ENCODE data around the gene PABPN1L. TPM values are rescaled to one million over a fixed set of nuclear protein-coding genes. Genes with fewer than 3 reads are reported as not detected.

The PABPN1L gene, protein sequence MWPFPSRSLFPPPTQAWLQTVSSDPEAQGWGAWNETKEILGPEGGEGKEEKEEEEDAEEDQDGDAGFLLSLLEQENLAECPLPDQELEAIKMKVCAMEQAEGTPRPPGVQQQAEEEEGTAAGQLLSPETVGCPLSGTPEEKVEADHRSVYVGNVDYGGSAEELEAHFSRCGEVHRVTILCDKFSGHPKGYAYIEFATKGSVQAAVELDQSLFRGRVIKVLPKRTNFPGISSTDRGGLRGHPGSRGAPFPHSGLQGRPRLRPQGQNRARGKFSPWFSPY
- total RNA-seq: not detected in 2 replicates

DNA sequence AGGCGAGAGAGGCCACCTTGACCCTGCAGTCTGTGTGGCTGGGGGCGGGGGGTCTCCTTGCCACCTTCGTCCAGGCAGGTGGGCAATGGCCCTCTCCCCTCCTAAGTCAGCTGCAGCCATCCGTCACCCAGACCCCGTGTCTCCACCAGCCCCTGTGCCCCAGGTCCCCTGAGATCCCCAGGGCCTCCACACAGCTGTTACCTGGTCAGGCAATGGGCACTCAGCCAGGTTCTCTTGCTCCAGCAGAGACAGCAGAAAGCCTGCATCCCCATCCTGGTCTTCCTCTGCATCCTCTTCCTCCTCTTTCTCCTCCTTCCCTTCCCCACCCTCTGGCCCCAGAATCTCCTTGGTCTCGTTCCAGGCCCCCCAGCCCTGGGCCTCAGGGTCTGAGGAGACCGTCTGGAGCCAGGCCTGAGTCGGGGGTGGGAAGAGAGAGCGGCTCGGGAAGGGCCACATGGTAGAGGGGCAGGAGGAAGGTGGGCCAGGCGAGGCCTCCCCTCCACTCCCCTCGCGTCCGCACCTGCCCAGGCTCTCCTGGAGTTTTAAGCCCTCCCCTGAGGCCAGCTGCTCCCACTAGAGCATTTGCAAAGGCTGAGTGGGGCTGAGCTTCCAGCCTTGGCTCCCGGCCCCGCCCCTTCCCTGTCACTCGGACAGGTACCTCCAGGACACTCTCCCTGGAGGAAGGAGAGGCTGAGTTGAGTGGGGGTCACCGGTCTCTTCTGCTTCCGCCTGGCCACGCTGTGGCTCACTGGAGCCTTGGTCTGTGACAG lies at the start of gene PABPN1L:
TSS of gene PABPN1L (minus strand) at position 510 of the 770 bp plus-strand sequence. CDS start at position 456, 54 bp downstream.

DNA sequence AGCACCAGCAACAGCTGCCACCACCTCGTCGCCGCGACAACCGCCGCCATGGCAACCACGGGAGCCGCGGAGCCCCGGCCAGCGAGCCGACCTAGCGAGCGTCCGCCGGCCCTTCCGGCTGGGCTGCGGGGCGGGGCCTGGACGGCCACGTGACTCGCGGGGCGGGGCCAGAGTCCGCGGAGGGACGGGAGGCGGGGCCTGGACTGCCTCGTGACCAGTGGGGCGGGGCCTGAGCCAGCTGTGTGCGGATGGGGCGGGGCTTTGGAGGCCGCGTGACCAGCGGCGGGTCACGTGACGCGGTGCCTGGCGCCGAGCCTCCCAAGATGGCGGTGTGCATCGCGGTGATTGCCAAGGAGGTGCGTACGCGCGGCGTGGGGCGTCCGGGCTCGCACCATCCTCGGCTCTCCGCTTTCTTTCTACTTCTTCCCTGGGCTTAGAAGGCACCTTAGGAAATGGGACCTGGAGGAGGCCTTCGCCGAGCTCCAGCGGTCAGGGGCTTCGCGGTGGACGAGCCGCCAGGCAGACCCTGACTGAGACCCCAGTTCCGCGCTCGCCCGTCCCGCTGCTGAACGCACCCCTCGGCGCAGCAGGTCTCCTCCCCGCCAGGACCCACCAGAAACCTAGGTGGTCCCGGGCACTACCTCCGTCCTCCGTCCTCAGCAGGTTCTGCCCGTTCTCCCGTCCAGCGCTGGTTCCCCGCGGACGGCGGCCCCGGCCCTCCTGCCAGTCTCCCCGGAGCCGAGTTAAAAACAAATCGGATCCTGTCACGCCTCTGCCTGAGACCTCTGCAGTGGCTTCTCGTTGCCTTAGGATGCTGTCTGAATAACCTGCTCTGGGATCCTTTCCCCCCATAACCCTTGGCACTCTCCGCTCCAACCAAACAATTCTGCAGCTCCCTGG lies 9.4 kb downstream of the PABPN1L start, which contains the start of the genes GALNS and TRAPPC2L:
TSS of gene GALNS (minus strand) at position 120 of the 900 bp plus-strand sequence. CDS start at position 50, 70 bp downstream.
TSS of gene TRAPPC2L (plus strand) at position 300 of the 900 bp plus-strand sequence. CDS start at position 324, 24 bp downstream.

Other genes starting within 250 kb of the PABPN1L start
- 0.09 TPM in 1 of 2 replicates, not detected in the other for gene IL17C, start 228.1 kb downstream of the PABPN1L start, total RNA-seq
- gene CYBA, start 215.6 kb downstream of the PABPN1L start, total RNA-seq: 192 and 434 TPM in 2 replicates
- 59.0 and 67.1 TPM in 2 replicates for gene MVD, start 203.6 kb downstream of the PABPN1L start, total RNA-seq
- under 0.01 TPM in 1 of 2 replicates, not detected in the other for gene SNAI3, start 180.2 kb downstream of the PABPN1L start, total RNA-seq
- 5.7 and 10.2 TPM in 2 replicates for gene RNF166, start 160.3 kb downstream of the PABPN1L start, total RNA-seq
- gene CTU2, start 160.2 kb downstream of the PABPN1L start, total RNA-seq: 11.0 and 11.3 TPM in 2 replicates
- 116 and 117 TPM in 2 replicates for gene PIEZO1, start 81.4 kb downstream of the PABPN1L start, total RNA-seq
- 1.5 and 1.9 TPM in 2 replicates for gene CDT1, start 62.9 kb downstream of the PABPN1L start, total RNA-seq
- gene APRT, start 54.7 kb downstream of the PABPN1L start, total RNA-seq: 40.3 and 72.3 TPM in 2 replicates
- 14.3 and 18.0 TPM in 2 replicates for gene GALNS, start 9.7 kb downstream of the PABPN1L start, total RNA-seq
- gene TRAPPC2L, start 9.5 kb downstream of the PABPN1L start, total RNA-seq: 70.5 and 88.1 TPM in 2 replicates
- 0.17 TPM in 1 of 2 replicates, not detected in the other for gene CBFA2T3, start 110.5 kb upstream of the PABPN1L start, total RNA-seq
- gene ACSF3, start 227.2 kb upstream of the PABPN1L start, total RNA-seq: 20.3 and 23.5 TPM in 2 replicates